T-helper 1 cell treated with Interleukin-12 subunit alpha and Interleukin-12 subunit beta and Interleukin-4 antibody, amounts not matched to agents 30 ng/mL and 1 ng/mL, for 36 hours (primary cell): ENCODE data around the gene HECW1. TPM values are rescaled to one million over a fixed set of nuclear protein-coding genes. Genes with fewer than 3 reads are reported as not detected.

ENCODE experiments used
- intact Hi-C: fragments of 100-400 bp; cut with micrococcal nuclease; formaldehyde crosslinking; loops from one replicate; pipeline ENCODE4 v1.15.1; 2024
- total RNA-seq: library from RNA; stranded (reverse); gene quantifications from 2 replicates; pipeline ENCODE4 v1.2.3, GENCODE V29; 2022

Gene HECW1
- total RNA-seq, 1 donor from 2014 or later = not detected

DNA sequence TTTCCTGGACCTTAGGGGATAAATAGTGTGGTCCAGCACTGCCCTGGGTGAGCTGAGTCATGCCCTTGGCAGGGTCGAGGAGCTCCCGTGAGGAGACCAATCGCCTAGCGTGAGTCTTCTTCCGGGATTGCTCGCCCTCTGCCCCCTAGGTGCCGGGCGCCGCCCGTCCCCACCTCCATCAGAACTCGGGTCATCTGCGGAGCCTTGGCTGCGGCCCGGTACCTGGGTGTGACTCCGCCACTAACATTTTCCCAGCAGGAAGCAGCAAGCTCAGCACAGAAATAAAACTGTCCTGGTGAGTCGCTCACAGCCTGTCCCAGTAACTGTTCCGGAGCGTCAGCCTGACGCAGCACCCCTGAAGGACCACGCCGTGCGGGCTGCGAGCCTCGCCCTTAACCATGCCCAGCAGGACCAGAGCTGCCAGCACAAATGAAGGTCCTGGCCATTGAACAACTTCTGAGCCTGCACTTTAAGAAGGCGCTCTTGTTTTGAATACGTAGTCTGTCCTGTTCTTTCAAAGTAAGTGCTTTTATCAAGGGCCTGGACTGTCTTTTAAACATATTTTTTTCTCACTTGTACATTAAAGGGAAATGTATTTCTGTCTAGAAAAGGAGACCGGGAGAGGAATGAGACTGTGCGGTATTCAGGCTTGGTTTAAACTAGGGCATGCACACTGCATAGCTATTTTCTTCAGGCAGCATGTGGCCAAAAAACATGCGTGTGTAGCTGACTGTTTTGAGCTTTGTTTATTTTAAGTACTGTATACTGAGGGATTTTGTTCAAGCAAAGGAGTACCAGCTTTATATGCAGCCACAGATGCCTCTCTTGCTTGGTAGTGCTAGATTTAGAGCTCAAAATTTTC lies 136.7 kb downstream of the HECW1 start:
- intact Hi-C loops = no loop called here

DNA sequence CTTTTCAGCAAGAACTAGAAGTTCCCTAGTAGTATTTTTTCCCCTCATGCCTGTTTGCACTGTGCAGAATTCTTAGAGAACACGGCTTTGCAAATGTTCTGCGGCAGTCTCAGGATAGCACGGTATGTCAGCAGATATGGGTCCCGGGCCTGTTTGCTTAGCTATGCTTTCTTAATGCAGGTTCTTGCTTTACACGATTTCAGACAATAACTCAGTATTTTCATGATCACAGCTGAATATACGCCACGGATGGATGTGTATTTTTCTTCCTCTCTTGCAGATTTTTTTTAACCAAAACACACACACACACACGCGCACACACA lies 137.3 kb downstream of the HECW1 start:
- intact Hi-C loops = no loop called here

DNA sequence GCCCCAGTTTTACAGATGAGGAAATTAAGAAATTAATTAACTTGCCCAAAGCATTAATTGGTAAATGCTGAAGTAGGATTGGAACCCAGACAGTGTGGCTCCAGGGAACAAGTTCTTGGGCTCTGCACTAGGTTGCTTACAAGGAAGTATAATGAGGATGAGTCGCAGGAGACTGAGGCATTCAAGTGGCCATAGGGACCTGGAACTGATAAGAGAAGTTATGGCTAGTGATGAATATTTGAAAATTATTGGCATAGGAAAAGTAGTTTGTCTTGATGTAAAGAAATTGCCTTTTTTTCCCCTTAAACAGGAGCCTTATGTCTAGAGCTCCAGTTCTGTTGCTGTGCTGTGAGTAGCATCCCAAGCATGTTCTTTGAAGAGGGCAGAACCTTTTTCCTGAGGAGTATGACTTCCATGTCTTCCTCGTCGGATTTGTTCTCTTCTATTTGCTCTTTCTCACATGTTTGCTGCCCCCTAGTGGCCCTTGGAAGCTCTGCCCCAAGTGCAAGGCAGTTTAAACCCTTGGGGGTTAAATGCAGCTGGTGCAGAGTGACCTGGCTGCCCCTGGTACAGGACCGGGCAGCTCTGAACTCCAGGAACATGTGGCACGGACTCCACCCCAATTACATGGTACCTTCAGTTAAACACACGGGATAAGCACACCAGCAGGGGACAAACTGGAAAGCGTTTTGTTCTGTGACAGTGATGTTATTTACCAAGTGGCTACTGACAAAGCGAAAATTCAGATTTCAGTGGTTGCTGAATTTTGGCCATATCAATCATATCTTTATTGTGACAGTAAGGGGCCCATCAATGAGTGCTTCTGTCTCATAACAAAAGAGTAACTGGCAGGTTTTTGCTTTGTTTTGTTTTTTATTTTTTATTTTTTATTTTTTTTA lies 148.8 kb downstream of the HECW1 start:
- intact Hi-C loops = loop anchor here (1.0 to 5.0 kb wide), 6 partner anchors 320 to 1318 kb away; partner anchors contain the start of genes MRPL32 and PSMA2

DNA sequence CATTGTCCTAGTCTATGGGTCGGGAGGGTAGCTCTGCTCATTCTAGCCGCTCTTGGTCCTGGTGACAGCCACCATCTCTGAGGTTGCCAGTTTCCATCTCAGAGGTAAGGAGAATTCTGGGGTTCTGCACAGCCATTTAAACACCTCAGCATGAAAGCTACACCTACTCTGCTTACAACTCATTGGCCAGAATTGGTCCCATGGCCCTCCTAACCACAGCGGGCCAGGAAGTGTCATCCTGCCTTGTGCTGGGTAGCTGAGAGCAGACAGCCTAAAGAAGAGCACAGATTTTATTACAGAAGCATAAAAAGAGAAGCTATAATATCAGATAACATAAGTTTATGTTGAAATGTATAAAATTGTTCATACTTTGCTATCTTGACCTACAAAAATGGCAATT lies 152.7 kb downstream of the HECW1 start:
- intact Hi-C loops = no loop called here

DNA sequence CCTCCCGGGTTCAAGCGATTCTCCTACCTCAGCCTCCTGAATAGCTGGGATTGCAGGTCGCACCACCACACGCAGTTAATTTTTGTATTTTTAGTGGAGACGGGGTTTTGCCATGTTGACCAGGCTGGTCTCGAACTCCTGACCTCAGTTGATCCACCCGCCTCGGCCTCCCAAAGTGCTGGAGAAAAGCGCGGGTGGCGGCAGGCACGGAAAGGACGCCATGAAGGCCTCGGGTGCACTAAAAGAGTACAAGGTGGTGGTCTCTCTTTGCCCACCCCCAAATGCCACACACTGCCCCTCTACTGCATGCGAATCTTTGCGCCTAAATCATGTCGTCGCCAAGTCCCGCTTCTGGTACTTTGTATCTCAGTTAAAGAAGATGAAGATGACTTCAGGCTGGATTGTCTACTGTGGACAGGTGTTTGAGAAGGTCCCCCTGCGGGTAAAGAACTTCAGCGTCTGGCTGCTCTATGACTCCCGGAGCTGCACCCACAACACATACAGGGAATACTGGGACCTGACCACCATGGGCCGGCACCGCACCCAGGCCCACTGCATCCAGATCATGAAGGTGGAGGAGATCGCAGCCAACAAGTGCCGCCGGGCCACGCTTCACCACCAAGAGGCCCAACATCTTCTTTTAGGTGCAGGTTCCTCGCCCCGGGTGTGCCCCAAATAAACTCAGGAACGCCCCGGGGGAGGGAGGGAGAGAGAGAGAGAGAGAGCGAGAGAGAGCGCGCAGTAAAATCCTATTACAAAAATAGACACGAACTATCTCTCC lies 161.7 kb downstream of the HECW1 start:
- intact Hi-C loops = no loop called here

DNA sequence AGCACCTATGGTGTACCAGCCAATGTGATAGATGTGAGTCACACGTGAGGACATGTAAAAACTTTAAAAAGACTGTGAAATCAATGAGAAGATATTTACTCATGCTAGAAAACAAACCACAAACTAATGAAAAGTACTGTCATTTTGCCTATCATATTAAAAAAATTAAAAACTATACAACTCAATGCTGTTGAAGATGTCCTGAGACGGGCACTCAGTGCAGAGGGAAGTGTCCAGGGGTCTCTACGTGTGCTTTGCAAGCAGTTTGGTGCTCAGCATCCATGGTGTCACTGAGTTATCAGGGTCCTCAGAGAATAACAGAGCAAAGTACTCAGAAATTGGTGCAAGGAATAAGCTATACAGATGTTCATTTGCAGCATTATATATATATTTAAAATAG lies 162.3 kb downstream of the HECW1 start:
- intact Hi-C loops = no loop called here

DNA sequence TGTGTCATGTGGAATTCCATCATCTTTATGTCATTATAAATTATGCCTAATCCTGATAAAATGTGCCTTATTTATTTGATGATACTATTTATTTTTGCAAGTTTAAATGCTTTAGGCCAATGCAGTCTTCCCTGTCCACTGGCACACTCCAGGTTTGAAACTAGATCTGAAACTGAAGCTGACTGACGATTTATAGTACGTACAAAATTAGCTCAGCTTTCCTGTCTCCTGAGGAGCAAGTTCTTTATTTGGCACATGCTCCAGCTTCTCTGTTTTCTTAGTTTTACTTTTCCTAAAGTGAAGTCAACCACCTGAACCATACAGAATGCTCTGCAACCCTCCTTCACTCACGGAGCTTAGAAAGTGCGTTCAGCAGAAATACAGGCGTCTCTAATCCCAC lies 164.1 kb downstream of the HECW1 start:
- intact Hi-C loops = no loop called here

DNA sequence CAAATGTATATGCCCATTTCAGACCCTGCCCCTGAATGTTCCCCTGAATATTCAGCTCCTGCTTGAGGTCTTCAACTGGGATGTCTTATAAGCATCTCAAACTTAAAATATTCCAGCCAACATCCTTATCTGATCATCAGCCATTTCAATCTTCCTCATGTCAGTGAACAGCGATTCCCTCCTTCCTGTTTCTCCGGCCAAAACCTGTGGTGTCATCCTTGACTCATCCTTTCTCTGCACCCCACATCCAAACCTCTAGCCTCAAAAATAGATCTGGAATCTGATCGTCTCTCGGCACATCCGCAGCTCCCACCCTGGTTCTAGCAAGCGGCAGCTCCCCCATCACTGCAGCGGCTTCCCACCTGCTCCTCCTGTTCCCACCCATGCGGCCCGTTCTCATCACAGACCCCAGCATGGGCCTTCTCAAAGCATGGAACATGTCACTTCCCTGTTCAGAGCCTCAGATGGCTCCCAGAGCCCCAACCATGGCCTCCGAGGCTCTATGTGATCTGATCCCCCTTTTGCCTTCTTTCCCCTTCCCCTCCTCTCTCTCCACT lies 165.7 kb downstream of the HECW1 start:
- intact Hi-C loops = no loop called here

DNA sequence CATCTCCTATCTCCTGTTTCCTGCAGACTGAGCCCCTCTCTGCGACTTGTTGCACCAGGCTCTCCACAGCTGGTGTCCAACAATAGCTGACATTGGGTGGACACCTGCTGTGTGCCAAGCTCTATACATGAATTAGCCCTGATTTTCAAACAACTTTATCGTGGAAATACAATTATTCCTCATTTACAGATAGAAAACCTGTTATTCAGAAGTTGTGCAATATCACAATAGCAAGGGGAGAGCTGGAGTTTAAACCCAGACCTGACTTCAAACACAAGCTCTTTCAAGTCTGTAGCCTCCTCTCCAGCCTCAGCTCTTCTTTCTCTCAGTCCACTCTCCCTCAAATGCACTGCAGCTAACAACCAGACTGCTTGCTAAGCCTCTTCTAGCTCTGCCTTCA lies 168.8 kb downstream of the HECW1 start:
- intact Hi-C loops = no loop called here

DNA sequence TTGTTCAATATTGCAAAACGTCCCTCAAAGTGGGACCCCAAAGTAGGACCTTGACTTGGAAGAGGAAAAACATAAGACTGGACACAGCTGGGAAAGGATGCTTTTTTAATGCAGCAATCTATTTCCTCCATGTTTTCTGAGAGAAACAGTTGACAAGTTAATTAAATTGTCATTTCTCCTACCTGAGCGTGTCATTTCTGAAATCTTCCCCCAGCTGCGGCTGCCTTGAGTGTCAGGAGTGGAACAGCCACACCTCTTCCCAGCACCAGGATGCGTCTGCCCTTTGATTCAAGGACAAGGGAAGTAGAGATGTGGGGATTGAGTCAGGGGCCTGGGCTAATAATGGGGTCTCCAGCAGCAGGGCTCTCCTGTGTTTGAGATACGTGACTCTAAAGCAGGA lies 171.3 kb downstream of the HECW1 start:
- intact Hi-C loops = no loop called here

DNA sequence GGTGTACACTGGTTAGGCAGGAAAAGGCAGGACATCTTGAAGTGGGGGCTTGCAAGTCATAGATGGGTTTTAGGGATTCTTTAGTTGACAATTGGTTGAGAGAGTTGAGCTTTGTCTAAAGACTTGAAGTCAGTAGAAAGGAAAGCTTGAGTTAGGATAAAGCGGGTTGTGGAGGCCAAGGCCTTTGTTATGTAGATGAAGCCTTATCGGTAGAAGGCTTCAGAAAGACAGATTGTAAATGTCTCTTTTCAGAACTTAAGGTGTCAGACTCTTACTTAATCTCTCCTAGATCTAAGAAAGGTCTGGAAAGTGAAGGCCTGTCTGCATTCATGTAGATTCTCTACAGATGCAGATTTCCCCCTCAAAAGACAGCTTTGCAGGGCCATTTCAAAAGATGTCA lies 177.4 kb downstream of the HECW1 start:
- intact Hi-C loops = no loop called here

DNA sequence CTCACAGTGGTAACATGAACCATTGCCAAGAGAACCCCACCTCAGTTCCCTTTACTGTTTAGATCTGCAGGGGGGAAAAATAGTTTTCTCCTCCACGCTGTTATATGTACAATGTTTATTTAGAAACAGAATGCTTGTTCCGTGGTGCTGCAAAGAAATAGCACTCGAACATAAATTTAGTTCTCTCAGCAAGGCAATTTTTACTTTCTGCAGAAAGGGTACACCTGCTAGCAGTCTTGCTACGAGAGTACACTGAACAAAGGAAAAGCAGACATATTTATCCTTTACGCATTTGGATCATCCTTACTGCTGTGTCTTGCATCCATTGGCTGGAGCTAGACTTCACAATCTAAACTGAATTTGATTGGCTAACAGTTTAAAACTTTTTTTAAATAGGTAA lies 178.5 kb downstream of the HECW1 start:
- intact Hi-C loops = no loop called here

DNA sequence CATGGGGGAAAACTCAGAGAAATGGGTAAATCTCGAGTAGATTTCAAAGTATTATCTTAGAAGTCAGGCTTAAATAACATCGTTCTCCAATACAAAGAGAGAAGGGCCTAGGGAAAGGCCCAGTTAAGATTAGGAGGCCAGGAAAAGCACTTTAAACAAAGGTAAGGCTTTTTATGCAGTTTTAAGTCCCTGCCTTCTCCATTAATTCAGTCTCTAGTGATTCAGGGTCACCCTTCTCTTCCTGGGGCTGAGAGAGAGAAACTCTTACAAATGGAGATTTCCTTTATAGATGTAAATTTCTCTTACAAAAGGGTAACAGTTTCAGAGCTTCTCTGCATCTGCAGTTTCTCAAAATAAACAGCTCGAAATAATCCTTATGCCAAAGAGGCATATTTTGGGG lies 179.3 kb downstream of the HECW1 start:
- intact Hi-C loops = no loop called here

DNA sequence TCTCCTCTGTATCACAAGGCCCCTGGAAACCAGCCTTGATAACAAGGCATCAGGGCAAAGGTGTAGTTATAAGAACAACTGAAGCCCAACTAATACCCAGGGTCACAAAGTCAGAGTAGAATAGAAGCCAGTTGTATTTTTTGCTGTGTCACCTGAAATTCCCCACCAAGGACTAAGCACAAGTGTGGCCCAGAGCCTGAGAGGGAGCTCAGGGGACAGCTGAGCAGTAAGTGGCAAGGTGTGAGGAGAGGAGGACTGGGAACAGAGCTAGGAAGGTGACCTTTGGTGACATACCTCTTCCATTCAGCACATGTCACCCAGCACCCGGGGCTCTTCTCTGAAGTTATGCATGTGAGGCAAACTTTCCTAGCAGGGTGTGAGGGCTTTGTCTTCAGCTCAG lies 179.9 kb downstream of the HECW1 start:
- intact Hi-C loops = no loop called here

DNA sequence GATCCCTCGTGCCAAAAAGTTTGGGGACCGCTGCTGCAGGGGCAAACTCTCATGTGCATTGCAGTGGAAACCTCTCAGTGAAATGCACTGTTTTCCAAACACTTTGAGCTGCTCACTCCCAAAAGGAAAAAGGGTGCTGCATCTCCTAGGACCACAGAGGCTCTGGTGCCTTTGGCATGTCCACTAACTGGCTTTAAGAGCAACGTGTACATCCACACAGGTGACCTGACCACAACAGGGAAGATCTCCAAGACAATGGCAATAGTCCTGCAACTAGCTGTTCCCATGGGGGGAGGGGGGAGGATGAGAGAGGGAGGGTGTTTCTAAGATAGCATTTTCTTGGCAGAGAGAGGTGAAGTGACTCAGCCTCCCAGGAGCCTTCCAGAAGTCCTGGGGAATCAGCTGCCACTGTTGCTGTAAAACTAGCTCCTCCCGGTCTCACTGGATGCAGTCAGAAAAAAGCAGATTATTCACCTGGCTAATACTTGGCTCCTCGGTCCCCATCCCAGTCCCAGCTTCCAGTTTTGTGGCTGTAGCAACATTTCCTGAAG lies 181.7 kb downstream of the HECW1 start:
- intact Hi-C loops = no loop called here

DNA sequence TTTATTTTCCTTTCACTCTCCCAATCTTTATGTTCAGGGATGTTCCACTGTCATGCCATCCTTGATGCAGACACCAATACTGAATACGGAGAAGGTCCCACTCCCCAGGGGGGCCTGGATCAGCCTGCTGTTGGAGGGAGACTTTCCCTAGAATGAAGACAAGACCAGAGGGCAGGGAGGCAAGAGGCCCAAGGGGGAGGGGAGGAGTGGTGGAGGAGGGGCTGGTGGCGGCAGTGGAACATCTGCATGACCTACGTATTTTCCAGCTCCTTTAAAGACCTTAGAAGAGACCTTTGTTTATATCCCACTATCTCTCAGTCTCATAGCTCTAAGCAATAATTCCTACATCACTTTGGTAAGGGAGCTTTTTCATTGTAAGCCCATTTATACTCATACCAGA lies 183.0 kb downstream of the HECW1 start:
- intact Hi-C loops = no loop called here

DNA sequence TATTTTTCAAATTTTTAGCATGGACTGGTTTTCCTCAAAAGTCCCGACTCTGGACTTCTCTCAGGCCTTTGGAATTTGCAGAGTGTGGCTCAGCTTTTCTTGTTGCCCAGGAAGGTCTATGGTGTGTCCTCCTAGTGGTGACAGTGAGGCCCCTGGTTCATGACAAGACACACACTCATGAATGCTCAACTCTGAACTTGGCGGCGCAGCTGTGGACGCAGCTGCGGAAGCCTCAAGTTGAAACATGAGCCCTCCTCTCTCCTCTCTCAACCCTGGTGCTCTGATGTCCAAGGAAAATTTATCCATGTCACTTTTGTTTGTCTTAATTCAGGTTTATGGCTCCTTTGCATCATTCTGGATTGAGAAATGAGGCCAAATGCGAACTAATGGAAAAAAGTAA lies 183.9 kb downstream of the HECW1 start:
- intact Hi-C loops = no loop called here

DNA sequence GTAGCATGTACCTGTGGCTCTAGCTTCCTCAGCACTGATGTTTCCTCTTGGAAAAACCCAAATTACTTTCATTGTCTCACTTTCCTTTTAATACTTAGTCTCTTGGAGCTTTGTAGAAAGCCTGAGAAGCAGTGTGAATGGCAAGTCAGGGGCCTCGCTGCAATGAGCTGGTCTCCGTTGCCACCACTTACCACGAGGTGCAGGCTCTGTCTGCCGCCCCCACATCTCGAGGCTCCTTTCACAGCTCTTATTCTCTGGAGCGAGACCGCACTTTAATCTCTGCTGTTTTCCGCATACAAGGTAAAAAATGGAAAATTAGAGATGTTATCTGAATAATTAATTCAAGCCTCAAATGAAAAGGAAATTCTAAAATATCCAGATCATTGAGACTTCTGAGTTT lies 186.2 kb downstream of the HECW1 start:
- intact Hi-C loops = no loop called here

DNA sequence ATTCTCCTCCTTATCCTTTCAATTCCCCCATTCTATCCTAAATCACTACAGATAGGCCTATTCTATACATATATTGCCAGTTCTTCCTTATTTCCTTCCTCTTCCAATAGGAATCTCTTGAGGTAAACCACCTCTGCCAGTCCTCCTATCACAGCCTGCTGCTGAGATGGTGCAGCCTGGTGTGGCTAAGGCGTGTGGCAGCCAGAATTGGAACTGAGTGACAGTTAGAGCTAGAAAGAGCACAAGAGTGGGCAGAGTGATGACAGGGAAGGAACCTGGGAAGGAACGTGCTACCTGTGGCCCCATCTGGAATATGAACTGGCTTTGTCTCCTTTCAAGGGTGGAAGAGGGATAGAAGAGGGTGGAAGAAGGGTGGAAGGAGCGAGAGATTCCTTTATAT lies 187.7 kb downstream of the HECW1 start:
- intact Hi-C loops = no loop called here

DNA sequence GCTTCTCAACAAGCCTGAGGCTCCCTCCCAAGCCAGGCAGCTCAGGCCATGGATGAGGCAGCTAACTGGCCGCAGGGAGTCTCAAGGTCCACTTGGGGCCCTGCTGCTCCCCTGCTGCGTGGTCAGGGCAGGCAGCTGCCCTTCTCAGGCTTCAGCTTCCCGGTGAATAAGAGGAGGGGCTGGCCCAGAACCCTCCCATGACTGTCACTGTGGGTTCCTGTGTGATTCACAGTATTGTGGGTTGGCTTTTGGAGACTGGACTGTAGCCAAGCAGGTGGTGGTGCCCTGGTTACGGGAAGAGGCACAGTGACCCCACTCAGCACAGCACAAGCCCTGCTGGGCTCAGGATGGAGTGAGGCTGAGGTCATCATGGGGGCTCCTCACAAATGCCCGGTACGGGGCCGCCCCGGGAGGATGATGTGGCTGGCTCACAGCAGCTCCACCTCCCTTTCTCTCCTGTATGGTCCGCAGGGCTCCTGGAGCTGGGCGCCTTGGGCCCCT lies 189.8 kb downstream of the HECW1 start:
- intact Hi-C loops = no loop called here
